Activated CD4-positive, alpha-beta T cell treated with anti-CD3 and anti-CD28 coated beads for 24 hours (primary cell): ENCODE results near the gene CDHR5.
"Not testable (repeated sequence)": the region's sequence is repeated elsewhere in the genome, so short reads cannot be mapped to it uniquely, and the experiment has no call there.

Source experiments
- DNase-seq, 2 donors: peaks; one replicate each; pipeline ENCODE4 v3.0.0-alpha.2; 2020; ENCODE audit warnings: low read depth in 2 of 2

Gene CDHR5

GRCh38 chr11:586376-587316, 38.1 kb downstream of the CDHR5 start:
- DNase-seq, result no peak

GRCh38 chr11:584287-584686, 40.5 kb downstream of the CDHR5 start:
- DNase-seq, result no peak

- DNase-seq, result no peak
Measured at GRCh38 chr11:581752-582151, 43.0 kb downstream of the CDHR5 start.

- DNase-seq, result no peak
Measured at GRCh38 chr11:581342-581741, 43.4 kb downstream of the CDHR5 start.

- no peak for DNase-seq
Measured at GRCh38 chr11:579830-580601, 44.7 kb downstream of the CDHR5 start.

- DNase-seq, result no peak
Measured at GRCh38 chr11:578276-579035, 46.3 kb downstream of the CDHR5 start.

GRCh38 chr11:577611-577894, 47.2 kb downstream of the CDHR5 start:
- DNase-seq, result no peak

- DNase-seq, result no peak
Measured at GRCh38 chr11:576811-577610, 47.7 kb downstream of the CDHR5 start.

- peak; percentile 89 for DNase-seq
Measured at GRCh38 chr11:575996-576768, 48.6 kb downstream of the CDHR5 start, which contains the start of gene PHRF1. TSS of gene PHRF1 (plus strand) at chr11:576470. CDS start at chr11:581513, 5,043 bp downstream.

GRCh38 chr11:575313-575995, 49.3 kb downstream of the CDHR5 start:
- DNase-seq, result no peak

- DNase-seq, result no peak
Measured at GRCh38 chr11:574632-575312, 50.0 kb downstream of the CDHR5 start.

GRCh38 chr11:574031-574570, 50.7 kb downstream of the CDHR5 start:
- DNase-seq, result not testable (repeated sequence)

GRCh38 chr11:573146-573759, 51.5 kb downstream of the CDHR5 start:
- DNase-seq, result no peak

GRCh38 chr11:571802-572185, 53.0 kb downstream of the CDHR5 start:
- DNase-seq, result no peak

- DNase-seq, result no peak
Measured at GRCh38 chr11:569158-569885, 55.4 kb downstream of the CDHR5 start.

- peak; percentile 77 to 91 for DNase-seq
Measured at GRCh38 chr11:568306-569157, 56.2 kb downstream of the CDHR5 start.
